NCI-H146 treated with DMSO at 0.1 percent for 48 hours (cell line): ENCODE data around the gene HSPA12B.

ENCODE experiments used
- DNase-seq: peaks from one replicate; lab custom pipeline; 2025; ENCODE audit not compliant: unreplicated experiment; lab: John Stamatoyannopoulos, UW

HSPA12B gene

GRCh38 chr20:3728354-3728753 is 4.1 kb upstream of the HSPA12B start:
- no peak for DNase-seq

GRCh38 chr20:3728876-3729275 is 3.6 kb upstream of the HSPA12B start:
- DNase-seq: no peak

DNA sequence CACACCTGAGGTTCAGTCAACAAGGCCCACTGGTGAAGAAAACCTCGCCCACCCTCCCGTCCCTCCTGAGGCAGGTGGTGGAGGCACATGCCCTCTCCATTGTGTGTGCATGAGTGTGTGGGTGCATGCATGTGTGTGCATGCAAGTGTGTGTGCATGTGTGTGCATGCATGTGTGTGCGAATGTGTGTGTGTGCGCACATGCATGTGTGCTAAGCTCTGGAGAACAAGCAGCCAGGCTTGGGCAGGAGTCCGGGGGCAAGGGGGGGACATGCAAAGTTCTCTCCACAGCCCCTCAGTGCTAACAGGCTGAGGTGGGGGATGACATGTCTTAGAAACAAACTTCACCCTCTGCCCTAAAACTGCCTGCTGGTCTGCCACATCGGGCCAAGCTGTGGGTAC is 3.1 kb upstream of the HSPA12B start:
- no peak for DNase-seq

DNA sequence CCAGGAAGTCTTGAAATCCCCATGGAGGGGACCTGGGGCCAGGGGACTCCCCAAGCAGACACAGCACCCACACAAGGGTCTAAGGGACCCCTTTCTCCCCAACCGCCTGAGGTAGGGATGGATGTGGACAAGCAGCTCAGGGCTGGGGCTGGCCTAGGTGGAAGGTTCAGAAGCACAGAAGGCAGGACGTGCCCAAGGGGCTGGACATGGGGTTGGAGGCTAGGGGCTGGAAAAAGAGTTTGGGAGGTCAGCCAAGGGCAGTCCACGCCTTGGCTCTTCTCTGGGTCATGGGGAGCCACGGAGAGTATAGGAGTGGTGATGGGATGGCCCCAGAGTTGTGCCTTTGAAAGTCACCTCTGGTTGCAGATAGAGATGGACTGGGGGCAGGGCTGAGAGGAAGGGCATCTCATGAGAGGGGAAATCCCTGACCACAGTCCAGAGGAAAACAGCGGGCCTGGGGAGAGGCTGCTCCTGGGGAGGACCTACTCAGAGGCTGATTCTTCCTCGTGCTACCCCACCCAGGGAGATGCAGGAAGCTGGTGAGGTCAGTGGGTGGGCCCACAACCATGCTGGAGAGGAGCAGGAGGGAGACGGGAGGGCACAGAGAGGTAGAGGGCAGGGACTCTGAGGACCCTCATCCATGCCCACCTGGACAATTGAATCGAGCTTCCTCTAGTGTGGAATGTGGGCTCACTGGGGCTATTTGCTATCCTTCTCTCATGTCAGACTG is 2.5 kb upstream of the HSPA12B start:
- DNase-seq: no peak

- DNase-seq: no peak
These were observed 1.4 kb upstream of the HSPA12B start for GRCh38 chr20:3730803-3731672.

- DNase-seq: no peak
These were observed 550 bp upstream of the HSPA12B start for GRCh38 chr20:3731944-3732326.

- no peak for DNase-seq
These were observed 872 bp downstream of the HSPA12B start for GRCh38 chr20:3733119-3733995.

GRCh38 chr20:3734111-3734843 is 1.8 kb downstream of the HSPA12B start:
- DNase-seq: no peak

- DNase-seq: no peak
These were observed 3.3 kb downstream of the HSPA12B start for GRCh38 chr20:3735768-3736167.

GRCh38 chr20:3738111-3739053 is 5.9 kb downstream of the HSPA12B start:
- DNase-seq: no peak

DNA sequence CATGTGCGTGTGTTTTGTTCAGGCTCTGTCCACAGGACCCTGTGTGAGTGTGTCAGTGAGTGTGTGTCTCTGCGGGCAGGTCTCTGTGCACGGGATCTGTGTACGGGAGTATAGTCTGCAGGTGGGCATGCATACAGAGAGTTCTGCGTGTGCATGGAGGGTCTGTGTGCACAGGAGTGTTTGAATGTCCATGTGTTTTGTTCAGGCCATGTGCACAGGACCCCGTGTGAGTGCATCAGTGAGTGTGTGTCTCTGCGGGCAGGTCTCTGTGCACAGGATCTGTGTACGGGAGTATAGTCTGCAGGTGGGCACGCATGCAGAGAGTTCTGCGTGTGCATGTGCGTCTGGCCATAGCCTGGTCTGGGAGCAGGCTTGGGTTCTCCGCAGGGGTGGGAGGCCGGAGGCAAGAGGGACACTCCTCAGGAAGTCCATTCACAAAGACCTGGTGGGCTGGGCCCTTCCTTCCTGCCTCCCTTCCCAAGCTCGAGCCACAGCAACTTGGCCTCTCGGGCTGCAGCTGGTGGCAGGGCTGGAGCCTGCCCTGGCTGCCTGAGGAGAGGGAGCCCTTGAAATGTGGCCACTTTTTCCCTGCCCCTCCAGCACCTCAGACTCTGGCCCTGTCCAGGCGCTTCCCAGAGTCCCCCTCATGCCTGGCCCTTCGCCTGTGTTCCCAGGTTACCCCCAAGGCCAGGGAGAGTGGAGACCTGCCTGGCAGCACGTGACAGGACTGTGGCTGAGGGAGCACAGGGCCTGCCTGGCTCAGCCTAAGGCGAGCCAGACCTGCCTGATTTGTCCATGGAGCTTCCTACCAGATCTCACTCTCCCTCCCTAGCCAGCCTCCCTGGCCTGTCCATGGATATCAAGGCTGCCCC is 6.8 kb downstream of the HSPA12B start:
- DNase-seq: no peak

DNA sequence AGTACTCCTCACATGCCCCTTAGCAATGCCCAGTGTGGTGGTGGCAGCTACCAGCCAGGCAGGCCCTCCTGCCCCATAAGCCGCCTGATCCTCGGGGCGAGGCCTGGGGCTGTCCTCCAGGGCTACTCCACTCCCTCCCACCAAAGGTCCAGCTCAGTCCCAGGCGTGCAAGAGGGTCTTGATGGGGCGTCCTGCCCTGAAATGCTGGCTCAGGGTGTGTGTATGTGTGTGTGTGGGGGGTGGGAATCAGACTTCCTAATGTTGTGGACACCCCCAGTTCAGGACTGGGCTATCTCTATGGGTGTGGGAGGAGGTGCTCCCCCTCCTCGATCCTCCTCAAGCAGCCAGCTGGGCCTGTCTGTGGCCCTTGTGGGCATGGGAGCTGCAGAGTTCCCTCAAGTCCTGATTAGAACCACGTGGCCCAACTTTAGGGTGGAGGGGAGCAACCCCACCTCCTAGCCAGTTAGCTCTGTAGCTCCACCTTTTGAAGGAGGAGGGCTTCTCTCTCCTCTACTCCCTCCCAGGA is 7.5 kb downstream of the HSPA12B start:
- no peak for DNase-seq

DNA sequence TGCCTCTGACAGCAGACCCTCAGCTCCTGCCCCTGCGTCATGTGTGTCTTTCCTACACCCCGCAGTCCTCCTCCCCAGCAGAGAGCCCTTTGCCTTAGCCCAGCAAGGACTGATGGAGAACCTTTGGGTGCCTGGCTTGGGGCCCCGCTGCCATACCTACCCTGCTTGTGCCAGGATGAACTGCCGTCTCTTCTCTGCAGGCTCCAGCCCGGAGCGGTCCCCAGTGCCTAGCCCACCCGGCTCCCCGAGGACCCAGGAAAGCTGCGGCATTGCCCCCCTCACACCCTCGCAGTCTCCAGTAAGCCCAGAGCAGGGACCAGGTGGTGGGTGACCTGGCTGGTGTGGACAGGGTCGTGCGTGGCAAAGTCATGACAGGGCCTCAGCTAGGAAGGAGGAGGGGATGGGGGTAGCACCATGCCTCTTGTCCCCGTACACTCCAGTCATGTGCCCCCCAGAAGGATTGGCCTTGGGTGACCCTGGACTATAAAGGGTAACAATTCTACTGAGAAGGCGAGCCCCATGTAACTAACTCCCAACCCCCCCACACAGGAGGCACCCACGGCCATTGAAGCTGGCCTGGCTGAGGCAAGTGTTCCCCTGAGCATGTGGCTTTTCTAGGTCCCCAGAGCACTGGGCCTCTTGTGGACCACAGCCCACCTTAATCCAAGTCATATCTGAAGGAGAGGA is 8.3 kb downstream of the HSPA12B start:
- DNase-seq: no peak

- DNase-seq: no peak
These were observed 9.5 kb downstream of the HSPA12B start for GRCh38 chr20:3741836-3742458.

- no peak for DNase-seq
These were observed 10.8 kb downstream of the HSPA12B start for GRCh38 chr20:3743251-3743650.

- DNase-seq: no peak
These were observed 11.6 kb downstream of the HSPA12B start for GRCh38 chr20:3744037-3744436.
